HFF-Myc (cell line): ENCODE results near the gene CBARP.
"Not testable (repeated sequence)": the region's sequence is repeated elsewhere in the genome, so short reads cannot be mapped to it uniquely, and the experiment has no call there.

Experiments
- DNase-seq: peaks from one replicate; pipeline ENCODE4 v3.0.0-alpha.2; 2011; ENCODE audit warnings: low read depth; ENCODE audit errors: extremely low read depth
- H3K4me3 ChIP-seq: replicated peaks from 2 replicates; pipeline ENCODE4 v1.5.1; 2011; ENCODE audit warnings: low read depth, mild to moderate bottlenecking, control low read depth, low read length
- TF ChIP-seq, protein P1 (sequence below): IDR thresholded peaks from 2 replicates; pipeline ENCODE4 v1.5.1; 2012; ENCODE audit warnings: mild to moderate bottlenecking, low read depth, low read length, control low read depth; ENCODE audit errors: missing control alignments

CBARP gene

DNA sequence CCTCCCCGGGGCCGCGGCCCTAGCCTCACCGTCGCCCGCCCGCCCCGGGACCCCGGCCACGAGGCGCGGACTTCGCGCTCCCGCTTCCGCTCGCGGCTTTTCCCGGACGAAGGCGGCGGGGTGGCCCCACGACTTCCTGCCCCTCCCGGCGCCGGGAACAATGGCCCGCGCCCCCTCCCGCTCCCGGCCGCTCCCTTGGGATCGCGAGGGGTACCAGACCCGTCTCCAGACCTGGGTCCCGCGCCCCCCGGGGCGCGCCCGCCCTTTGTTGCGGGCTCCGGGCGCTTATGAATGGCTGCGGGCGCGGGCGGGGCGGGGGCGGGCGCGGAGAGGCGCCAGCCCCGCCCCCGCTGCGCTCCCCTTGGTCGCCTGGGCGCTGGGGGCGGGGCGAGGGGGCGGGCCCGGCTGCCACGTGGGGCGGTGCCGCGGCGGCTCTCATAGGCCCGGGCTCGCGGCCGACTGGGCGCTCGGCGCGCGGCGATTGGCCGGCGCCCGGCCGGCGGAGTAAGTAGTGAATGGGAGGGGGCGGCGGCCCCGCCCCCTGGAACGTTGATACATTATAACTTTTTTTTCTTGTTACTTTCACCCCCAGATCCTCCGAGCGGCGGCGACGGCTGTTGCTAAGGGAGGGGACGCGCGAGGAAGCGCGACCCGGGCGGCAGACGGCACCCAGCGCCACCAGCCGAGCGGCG, 11.6 kb upstream of the CBARP start:
- TF ChIP-seq, protein P1, sequence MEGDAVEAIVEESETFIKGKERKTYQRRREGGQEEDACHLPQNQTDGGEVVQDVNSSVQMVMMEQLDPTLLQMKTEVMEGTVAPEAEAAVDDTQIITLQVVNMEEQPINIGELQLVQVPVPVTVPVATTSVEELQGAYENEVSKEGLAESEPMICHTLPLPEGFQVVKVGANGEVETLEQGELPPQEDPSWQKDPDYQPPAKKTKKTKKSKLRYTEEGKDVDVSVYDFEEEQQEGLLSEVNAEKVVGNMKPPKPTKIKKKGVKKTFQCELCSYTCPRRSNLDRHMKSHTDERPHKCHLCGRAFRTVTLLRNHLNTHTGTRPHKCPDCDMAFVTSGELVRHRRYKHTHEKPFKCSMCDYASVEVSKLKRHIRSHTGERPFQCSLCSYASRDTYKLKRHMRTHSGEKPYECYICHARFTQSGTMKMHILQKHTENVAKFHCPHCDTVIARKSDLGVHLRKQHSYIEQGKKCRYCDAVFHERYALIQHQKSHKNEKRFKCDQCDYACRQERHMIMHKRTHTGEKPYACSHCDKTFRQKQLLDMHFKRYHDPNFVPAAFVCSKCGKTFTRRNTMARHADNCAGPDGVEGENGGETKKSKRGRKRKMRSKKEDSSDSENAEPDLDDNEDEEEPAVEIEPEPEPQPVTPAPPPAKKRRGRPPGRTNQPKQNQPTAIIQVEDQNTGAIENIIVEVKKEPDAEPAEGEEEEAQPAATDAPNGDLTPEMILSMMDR: no peak
- peak overlapping the region; percentile 77 for H3K4me3 ChIP-seq
- no peak for DNase-seq

DNA sequence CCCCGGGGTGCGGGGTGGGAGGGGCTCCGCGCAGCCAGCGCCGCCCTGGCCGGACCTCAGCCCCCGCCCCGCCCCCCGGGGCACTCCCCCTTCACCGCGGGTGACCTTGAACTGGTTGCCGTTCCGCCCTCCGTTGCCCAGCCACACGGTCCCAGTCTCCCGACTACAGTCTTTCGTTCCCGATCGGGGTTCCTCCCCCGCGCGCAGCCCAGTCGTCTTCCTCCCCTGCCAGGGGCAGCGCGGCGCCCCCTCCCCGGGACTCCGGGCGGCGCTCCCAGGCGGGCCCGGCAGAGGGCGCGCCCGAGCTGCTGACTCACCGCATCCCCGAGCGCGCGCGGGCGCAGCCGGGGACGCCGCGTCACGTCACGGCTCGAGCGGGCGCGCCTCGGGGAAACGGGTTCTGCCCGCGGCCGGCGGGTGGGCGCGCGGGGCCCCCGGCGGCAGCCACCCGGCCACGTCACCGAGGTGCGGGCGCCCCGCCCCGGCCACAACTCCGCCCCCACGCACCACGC, 11.0 kb upstream of the CBARP start:
- TF ChIP-seq, protein P1: peak; percentile 51
- DNase-seq: no peak
- H3K4me3 ChIP-seq: peak overlapping the region; percentile 57

DNA sequence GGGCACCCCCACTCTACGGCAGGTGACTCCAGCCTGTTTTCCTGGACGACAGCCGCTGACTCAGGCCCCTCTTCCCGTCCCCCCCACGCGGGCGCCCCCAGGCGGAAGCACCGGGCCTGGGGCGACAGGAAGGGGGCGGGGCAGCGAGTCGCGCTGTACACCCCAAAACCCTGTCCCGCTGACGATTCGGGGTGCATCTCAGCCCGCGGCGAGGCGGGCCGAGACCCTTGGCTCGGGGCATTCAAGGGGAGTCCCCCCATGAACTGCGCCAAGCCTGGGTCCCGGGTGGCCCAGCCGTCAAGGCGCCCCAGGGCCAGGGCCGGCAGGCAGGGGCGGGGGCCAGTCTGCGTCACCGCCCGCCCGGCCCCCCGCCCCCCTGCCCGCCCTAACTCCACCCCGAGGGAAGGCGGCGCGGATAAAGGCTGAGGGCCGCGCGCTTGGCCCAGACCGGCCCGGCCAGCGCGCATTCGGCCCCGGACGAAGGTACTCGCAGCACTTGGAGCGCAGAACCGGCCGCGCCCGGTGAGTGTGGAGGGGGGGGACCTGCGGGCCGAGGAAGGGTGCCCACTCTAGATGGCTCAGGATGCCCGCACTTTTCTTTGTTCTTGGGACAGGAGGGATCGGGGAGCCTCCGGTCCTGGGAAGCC, 10.5 kb upstream of the CBARP start, which contains the start of gene MIDN:
Gene MIDN, plus strand, starts transcription at position 445 of the 647 bp plus-strand sequence. CDS start 1,714 bp downstream, outside the sequence.
- H3K4me3 ChIP-seq: peak within 1 kb of the TSS; percentile 57
- DNase-seq: no peak
- TF ChIP-seq, protein P1: peak; percentile 45

DNA sequence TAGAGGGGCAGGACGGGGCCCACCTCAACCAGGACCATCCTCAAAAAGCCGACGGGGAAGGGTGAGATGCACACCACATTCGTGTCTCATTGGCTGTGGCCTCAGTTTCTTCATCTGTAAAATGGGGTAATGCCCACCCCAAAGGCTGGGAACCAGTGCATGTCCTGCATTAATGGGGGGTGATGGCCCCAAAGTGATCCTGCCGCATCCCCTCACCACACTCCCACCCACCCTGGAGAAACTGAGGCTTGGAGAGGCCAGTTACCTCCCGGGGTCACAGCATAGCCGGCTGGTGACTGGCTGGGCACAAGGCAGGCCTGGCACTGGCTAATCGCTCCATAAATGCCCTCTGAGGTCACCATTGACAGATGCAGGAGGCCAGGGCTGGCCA, 9.9 kb upstream of the CBARP start:
- peak overlapping the region; percentile 57 for H3K4me3 ChIP-seq
- TF ChIP-seq, protein P1: no peak
- no peak for DNase-seq

DNA sequence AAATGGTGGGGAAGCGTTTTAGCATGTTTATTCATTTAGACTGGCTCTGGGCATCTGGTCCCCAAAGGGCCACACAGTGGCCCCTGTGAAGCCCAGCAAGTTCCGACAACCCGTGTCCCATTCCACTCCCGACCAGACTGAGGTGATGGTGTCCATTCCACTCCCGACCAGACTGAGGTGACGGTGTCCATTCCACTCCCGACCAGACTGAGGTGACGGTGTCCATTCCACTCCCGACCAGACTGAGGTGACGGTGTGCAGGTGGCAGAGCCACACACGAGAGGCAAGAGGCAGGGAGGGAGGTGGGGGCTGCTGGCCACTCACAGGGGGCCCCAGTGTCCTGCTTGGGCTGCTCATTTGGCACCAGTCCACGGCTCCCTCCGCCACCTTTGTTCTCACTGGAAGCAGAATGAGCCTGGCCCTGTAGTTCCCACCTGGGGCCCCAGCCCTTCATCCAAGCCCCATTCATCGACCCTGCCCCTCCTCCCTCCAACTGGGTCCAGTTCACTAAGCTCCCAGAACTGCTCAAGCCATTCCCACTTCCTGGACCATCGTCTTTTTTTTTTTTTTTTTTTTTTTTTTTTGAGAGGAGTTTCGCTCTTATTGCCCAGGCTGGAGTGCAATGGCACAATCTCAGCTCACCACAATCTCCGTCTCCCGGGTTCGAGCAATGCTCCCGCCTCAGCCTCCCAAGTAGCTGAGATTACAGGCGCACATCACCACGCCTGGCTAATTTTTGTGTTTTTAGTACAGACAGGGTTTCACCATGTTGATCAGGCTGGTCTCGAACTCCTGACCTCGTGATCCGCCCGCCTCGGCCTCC, 8.7 kb upstream of the CBARP start:
- H3K4me3 ChIP-seq: not testable (repeated sequence)

DNA sequence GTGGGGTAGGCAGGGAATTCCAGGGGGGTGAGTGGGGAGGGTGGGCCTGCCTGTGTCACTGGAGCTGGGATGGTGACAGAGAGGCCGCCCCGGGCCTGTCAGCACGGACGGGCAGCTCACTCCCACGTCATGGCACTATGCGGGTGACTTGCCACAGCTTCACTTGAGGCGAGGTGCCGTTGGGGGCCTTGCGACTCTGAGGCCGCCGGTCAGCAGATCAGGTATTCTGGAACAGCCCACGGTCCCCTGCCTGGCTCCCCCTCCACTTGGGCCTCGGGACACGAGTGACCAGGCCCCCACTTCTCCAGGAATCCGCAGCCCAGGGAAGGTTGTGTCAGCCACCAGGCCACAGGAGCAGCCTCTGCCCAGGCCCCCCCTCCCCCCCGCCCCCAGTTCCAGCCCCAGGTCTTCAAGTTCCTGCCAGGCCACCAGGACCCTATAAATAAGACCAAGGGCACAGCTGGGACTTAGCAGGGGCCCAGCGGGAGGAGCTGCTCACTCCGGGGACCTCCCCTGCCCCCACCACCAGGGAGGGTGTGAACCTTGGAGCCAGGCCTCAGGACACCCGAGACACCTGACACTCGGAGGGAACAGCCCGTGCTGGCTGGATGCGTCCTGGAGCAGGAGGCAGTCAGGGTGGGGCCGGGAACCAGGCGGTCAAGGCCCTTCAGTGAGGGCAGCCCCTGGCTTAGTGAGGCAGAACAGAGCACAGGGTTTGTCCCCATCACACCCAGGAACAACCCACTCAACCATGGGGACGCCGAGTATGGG, 7.9 kb upstream of the CBARP start:
- no peak overlapping the region for H3K4me3 ChIP-seq
- no peak for DNase-seq
- TF ChIP-seq, protein P1: no peak

More for the DNA sequence above, 8.7 kb upstream of the CBARP start:
- not testable (repeated sequence) for DNase-seq
